ENCODE data around the gene PACRG.

The PACRG gene

GRCh38 chr6:162711376-162711775 lies 16.4 kb upstream of the PACRG start:
- DNase-seq, result no peak

GRCh38 chr6:162712694-162713093 lies 15.1 kb upstream of the PACRG start:
- no peak for DNase-seq

GRCh38 chr6:162713974-162714780 lies 13.6 kb upstream of the PACRG start:
- DNase-seq, result no peak

GRCh38 chr6:162715601-162716000 lies 12.2 kb upstream of the PACRG start:
- DNase-seq, result no peak

GRCh38 chr6:162719528-162719927 lies 8.2 kb upstream of the PACRG start:
- no peak for DNase-seq

- no peak for DNase-seq
Observed at GRCh38 chr6:162721404-162721687, 6.4 kb upstream of the PACRG start.

- DNase-seq, result no peak
Observed at GRCh38 chr6:162722226-162722625, 5.5 kb upstream of the PACRG start.

- DNase-seq, result no peak
Observed at GRCh38 chr6:162722633-162723032, 5.1 kb upstream of the PACRG start.

- no peak for DNase-seq
Observed at GRCh38 chr6:162726947-162727321, 840 bp upstream of the PACRG start.

GRCh38 chr6:162728197-162728596 lies 423 bp downstream of the PACRG start:
- no peak for DNase-seq

GRCh38 chr6:162728706-162729105 lies 932 bp downstream of the PACRG start:
- DNase-seq, result no peak

GRCh38 chr6:162730502-162730901 lies 2.7 kb downstream of the PACRG start:
- no peak for DNase-seq

- DNase-seq, result no peak
Observed at GRCh38 chr6:162733489-162733888, 5.7 kb downstream of the PACRG start.

- no peak for DNase-seq
Observed at GRCh38 chr6:162736961-162737360, 9.2 kb downstream of the PACRG start.

- DNase-seq, result no peak
Observed at GRCh38 chr6:162750776-162751175, 23.0 kb downstream of the PACRG start.

- DNase-seq, result no peak
Observed at GRCh38 chr6:162751211-162751859, 23.6 kb downstream of the PACRG start.

GRCh38 chr6:162753775-162754174 lies 26.0 kb downstream of the PACRG start:
- DNase-seq, result no peak

- DNase-seq, result no peak
Observed at GRCh38 chr6:162770136-162770535, 42.4 kb downstream of the PACRG start.

GRCh38 chr6:162770955-162771354 lies 43.2 kb downstream of the PACRG start:
- no peak for DNase-seq

- no peak for DNase-seq
Observed at GRCh38 chr6:162772466-162772865, 44.7 kb downstream of the PACRG start.

GRCh38 chr6:162773996-162774395 lies 46.2 kb downstream of the PACRG start:
- no peak for DNase-seq

- no peak for DNase-seq
Observed at GRCh38 chr6:162777091-162777490, 49.3 kb downstream of the PACRG start.

- no peak for DNase-seq
Observed at GRCh38 chr6:162778603-162779002, 50.8 kb downstream of the PACRG start.

GRCh38 chr6:162785632-162786242 lies 58.0 kb downstream of the PACRG start:
- DNase-seq, result no peak
